HG03565 (cell line): Measurements from ENCODE around the gene GET3.

Source experiments
- ATAC-seq: cut with Tn5 transposase; IDR thresholded peaks from one replicate; pipeline ENCODE4 v1.9.1; 2021; ENCODE audit warnings: mild to moderate bottlenecking, moderate library complexity; ENCODE audit not compliant: unreplicated experiment

GET3 gene

DNA sequence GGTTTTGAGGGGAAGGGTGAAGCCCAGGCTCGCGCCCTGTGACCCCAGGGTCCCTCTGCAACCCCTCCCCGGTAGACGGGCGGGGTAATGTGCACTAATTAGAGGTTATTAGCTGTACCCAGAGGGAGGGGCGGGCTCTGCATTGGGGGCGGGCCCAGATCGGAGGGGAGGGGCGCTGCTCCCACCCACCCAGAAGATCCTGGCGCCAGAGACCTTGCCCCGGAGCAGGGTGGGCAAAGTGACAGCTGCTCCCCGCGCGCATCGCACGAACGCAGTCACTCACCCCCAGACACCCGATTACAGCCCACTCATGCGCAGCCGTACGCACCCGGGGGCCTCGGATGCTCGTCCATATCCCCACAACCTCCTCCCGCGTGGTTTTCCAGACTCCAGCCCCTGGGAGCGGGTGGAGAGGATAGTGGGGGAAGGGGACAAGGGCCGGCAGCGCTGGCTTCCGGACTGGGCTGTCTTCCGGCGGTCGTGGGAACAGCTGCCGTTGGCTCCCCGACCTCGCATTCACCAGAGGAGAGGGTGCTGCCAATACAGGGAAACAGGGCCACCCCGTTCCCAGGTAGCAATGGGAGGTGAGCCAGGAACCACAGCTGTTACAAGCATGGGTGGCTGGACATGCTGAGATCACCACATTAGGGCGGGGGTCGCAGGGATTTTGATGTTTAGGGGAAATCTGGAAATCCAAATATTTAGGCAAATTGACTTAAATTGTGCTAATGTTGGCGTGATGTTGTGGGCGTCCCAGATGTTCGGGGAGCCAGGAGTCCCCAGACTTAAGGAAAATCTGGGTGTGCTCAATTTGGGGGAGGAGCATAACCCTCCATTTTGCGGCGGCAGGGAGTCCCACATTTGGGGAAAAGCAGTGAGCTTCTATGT lies 41.0 kb downstream of the GET3 start:
- no peak for ATAC-seq

DNA sequence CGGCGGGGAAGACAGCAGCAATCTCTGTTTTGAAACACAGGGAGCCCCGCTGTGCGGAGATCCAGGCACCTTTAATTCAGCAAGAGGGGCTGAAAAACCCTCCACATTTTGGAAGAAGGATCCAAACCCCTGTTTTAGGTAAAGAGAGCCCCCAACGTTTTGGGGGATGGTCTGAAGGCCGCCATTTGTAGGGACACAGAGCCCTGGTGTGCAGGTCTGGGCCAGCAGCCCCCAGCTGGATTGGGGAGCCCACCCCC lies 41.5 kb downstream of the GET3 start:
- ATAC-seq: no peak

DNA sequence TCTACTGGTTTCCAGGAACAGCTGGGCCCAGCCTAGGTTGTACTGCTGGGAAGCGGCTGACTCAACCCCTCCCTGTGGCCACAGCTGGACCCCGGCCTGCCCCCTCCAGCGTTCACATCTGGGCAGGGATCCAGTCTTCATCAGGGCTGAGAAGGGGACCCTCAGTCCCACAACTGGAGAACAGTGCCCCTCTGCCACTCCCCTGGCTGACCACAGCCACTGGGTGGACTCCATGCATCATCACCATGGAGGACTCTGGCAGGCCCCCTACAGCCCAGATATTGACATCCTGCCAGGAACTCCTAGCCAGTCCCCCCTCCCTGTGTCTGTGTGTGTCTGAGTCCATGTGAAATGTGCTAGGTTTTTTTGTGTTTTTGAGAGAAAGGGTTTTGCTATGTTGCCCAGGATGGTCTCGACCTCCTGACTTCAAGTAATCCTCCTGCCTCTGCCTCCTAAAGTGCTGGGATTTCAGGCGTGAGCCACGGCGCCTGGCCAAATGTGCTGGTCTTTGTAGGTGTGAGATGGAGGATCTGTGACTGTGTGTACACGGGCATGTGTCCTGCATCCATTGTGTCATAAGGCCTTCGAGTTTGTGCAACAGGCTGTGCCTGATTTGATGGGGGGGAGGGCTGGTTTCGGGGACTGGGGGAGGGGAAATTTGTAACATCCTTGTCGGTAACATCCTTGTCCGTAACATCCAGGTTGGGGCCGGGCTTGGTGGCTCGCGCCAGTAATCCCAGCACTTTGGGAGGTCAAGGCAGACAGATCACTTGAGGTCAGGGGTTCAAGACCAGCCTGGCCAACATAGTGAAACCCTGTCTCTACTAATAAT lies 42.1 kb downstream of the GET3 start:
- no peak for ATAC-seq

DNA sequence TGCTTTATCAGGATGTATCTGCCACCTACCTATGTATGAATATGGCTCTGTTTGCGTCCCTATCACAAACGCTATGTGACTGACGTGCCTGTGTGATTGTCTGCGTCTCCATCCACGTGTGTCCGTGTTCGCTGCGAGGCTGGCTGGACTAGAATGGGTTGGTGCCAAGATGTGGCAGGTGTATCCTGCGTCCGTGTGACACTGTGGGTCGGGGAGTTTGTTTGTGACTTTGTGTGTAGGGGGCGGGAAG lies 44.8 kb downstream of the GET3 start:
- peak; percentile 20 for ATAC-seq

DNA sequence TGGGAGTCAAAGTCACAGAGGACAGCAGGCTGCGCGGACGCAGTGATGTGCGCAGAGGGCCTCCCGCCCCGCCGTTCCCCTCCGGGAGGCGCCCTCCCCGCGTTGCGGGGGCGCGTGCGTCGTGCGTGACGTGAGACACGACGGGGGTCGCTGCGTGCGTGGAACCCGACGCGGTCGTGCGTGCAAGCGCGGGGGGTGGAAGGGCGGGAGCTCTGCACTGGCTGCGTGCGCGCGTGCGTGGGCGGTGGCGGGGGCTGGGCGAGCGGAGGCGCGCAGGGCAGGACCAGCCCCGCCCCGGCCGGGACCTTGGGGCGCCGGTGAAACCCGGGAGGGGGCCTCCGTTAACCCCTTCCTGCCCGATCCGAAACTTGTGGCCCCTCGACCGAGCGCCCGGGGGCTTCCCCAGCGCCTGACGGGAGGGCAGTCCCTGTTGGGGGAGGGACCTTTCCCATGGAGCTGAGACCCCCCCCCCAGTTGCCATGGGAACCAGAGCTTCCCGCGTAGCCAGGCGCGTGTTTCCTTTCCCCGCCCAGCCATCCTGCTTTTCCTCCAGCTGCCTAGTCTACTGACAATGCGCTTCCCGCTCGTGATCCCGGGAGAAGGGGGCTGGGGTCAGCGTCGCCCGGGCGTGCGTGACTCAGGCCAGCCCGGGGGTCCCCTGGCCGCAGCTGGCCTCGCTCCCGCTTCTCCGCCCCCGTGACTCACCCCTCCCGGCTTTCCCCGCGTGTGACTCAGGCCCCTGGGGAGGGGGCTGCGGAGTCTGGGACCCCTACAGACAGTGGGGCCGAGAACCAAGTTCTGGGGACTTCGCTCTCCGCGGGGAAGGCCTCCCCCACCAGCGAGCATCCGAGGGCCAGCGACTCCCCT lies 45.4 kb downstream of the GET3 start:
- ATAC-seq: peak; percentile 27

DNA sequence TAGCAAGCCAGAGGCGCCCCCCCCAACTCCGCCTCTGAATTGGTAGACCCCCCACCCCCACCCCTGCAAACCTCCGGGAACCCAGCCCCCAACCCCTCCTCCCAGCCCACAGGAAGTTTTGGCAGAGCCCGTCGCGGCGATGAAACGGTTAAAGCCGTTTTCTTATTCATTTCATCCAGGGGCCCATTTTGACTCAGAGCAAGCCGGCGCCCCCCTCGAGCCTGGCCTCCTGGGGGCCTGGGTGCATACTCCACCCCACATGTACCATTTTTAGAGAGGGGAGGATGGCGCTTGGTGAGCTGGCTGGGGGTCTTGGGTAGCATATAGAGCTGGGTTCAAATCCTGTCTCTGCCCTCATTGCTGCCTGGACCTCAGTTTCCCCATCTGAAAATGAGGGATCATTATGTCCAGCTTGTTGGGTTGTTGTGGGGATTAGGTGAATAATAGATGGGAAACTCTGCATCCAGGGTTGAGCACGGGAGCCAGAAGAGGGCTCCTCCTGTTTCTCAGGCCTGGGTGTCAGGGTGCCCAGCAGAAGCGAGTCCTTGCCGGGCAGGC lies 46.1 kb downstream of the GET3 start:
- ATAC-seq: no peak

DNA sequence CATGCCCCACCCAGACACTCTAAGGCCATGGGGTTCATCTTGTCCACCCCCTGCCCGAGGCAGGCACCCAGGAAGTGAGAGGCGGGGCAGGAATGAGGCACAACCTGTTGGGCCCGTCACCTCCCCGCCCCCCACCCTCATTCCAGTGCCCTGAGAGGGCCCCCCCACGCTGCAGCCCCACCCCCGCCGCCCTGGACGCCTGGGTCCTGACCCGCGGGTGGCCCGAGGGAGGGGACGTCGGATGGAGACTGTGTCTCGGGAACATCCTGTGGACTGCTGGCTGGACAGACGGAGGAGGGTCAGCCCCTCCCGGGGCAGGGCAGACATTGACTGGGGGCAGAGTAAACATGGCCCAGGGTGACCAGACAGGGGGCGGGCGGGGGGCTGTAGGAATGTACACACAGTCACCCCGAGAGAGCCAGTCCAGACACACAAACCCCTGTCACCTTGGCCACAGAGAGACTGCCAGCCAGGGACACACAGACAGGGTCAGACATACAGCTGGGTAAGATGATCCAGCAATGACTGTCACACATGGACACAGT lies 46.6 kb downstream of the GET3 start:
- no peak for ATAC-seq

DNA sequence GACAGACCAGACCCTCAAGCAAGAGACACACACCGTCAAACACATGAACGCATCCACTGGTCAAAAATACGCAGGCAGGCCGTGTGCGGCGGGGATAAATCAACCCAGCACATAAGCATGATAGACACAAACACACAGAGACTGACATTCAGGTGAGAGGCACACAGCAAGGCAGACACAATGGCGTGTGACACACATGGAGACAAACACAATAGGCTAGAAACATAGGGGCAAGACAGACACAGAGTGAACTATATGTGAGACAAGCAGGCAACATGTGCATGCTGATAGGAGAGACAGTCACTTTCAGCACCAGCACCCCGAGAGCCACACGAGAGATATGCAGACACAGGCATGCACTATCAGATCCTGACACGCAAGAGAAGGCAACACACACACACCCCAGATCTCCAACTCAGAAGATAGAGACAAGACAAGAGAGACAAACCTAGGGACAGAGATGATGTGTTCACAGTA lies 47.1 kb downstream of the GET3 start:
- no peak for ATAC-seq

DNA sequence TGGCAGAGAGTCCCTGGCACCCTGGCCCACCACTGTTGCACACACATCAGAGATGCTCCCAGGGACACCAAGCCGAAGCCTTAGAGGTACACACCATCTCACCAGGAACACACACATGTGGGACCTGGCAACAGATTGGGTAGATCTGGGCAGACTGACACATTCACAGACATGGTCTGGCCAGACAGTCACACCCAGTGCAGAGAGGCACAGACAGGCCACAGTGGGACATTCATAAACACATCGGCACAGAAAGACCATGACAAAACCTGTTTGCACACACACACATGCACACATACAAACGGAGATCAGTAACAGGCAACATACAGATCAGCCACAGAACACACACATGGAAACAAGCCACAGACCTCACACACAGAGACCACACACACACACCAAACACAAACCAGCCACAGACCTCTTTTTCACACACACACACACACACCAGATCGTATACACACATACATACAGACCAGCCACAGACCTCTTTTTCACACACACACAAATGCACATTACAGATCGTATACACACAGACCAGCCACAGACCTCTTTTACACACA lies 47.7 kb downstream of the GET3 start:
- ATAC-seq: no peak

DNA sequence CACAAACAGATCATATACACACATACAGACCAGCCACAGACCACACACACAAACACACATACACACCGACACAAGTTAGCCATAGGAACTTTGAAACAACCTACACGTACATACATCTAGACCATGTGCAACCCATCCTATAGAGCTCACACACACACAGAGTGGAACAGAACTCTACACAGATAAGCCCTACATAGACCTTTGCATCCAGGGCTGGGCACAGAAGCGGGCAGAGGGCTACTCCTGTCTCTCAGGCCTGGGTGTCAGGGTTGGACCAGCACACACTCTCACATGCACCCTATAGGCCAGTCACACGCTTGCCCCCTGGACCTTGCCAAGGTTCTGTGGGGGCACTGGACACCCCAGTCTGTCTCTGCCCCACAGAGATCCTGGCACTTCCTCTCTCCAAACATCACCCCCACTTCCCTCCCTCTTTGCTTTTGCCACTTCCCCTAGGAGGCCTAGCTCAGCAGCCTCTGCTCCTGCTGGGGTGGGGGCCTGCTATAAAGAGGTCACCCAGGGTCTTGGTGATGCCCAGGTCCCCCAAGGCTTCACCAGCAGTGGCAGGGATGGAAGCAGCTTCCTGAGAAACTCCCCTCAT lies 48.2 kb downstream of the GET3 start:
- no peak for ATAC-seq

DNA sequence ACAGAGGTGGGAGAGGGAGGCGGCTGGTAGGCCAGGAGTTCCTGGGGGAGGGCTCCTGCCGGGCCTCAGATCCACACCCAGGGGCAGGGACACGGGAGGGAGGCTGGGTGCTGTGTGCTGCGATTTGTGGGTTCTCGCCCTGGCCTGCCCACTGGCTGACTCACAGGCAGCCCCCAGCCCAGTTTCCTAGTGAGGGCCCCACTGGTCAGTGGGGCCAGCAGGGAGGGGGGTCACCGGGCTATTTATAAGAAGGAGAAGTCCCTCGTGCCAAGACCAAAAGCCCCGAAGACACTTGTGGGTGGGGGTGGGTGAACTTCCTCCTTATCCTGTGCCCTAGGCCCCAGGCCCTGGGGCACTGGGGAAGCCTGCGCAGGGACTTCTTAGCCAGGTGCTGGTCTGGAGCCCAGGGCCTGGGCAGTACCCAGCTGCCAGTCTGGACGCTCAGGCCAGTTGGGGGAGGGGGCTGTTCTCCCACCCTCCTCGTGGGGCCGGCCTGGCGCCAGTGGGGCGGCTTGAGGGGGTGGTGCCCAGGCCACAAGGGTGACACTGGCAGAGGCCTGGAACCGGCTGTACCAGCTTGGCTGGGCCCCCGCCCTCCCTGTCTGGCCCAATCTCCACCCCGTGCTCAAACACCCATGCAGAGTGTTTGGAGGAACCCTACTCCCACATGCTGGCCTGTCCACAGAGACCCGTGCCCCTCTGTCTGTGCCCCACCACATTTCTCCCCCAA lies 49.0 kb downstream of the GET3 start:
- ATAC-seq: no peak

DNA sequence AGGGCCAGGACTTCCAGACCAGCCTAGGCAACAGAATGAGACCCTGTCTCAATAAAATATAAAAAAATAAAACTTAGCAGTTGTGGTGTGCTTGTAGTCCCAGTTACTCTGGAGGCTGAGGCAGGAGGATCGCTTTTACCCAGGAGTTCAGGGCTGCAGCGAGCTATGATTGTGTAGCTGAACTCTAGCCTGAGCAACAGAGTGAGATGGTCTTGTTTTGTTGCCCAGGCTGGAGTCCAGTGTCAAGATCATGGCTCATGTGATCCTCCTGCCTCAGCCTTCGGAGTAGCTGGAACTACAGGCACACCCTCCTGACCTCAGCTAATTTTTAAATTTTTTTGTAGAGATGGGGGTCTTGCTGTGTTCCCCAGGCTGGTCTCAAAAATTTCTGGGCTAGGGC lies 49.7 kb downstream of the GET3 start:
- no peak for ATAC-seq

DNA sequence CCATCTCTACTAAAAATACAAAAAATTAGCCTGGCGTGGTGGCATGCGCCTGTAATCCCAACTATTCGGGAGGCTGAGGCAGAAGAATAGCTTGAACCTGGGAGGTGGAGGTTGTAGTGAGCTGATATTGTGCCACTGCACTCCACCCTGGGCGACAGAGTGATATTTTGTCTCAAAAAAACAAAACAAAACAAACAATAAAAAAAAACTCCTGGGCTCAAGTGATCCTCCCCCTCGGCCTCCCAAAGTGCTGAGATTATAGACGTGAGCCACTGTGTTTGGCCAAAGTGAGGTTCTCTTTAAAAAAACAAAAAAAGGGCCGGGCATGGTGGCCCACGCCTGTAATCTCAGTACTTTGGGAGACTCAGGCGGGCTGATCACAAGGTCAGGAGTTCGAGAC lies 50.2 kb downstream of the GET3 start:
- no peak for ATAC-seq

DNA sequence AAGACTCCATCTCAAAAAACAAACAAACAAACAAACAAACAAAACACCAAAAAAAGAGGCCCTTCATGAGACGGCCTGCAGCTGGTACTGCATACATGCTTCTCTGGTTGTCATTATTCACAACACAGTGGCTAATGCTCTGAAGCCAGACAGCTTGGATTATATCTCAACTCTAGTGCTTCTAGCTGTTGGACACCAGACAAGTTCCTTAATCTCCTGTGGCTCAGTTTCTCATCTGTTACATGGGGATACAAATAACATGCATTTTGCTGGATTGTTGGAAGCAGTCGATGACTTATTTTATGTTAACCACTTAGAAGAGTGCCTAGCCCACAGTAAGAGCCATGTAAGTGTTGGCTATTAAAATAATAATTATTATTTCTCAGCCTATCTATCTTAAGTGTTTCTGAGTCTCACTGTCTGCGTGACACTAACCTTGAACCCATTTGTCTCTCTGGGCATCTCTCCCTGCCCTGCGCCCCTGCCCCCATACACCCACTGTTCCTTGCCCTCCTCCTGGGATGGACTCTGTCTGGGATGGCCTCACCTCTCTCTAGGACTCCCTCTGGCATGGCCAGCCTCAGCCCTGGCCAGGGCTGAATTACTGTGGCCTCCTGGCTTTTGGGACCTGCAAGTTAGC lies 50.9 kb downstream of the GET3 start:
- no peak for ATAC-seq

DNA sequence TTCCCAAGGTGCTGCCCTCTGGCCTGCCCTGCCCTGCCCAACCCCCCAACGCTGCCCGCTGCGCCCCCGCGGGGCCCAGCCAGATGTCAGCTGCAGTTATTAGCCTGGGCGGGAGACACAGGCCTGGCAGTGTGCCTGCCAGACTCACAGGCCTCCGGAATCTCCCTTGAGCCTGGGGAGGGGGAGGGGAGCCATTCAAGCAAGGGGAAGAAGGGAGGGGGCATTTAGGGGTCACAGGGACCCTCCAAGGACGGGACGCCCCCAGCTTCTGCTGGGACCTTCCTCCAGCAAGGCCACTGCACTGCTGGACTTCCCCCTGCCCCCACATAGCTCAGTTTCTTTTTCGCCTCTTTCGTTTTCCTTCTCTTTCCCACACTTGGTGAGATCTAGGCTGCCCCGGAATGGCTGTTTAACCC lies 51.4 kb downstream of the GET3 start:
- ATAC-seq: no peak

DNA sequence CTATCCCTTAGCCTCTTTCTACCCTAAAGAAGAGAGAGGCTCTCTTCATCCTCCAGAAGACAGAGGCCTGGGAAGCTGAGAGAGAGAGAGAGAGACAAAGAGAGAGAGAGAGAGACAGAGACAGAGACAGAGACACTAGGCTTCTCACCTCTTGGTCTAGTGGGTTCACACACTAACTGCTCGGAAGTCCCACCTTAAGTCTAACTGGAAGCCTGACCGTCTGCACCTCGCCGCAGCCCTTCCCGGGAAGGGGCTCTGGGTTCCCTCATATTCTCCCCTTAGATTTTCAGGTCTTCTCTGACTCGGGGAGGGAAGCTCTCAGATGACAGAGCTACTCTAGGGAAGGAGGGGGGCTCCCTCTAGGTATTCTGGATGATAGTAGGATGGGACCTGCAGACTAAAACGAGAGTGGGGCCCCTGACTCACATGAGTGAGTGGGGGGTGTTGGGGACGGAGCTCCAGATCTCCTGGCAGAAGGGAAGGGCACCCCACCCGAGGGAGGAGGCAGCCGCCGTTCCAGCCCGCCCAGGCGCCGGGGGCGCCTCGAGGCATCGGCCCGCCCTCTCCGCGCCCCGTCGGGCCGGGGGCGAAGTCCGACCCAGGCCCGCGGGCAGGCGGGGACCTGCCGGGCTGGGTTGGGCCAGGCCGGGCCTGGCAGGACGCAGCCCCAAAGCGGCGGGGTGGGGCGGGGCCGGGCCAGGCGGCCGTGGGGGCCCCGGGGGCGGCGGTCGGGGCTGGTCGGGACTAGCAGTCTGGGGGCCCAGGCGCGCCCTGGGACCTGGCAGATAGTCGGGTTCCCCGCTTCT lies 52.0 kb downstream of the GET3 start:
- peak; percentile 1 for ATAC-seq

DNA sequence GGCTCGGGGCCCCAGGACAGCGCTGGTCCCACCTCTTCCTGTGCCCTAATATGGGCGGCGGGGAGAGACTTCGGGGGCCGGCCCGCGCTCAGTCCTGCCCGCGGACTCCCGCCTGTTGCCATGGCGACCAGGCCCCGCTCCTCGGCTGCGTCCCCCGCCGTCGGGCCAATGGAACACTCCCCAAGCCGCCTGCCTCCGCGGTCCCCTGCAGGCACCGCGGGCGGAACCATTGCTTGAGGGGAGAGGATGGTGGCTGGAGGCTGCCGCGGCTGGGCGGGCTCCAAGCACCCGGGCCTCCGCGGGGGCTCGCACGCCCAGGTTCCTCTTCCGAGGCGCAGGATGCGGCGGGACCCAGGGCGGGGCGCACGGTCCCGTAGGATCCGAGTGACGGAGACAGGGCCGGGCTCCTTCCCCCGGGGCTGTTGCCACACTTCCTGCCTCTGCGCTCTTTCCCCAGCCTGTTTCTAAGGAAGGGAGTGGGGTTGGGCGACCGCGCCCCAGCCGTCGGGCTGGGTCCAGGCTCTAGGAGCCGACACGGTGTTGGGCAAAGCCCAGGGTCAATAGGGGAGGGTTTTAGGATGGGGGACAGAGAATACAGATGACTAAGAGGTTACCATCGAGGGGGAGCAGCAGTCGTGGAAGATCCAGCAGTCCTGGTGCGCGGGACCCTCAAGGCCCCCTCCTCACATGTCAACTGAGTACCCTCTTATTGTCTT lies 52.8 kb downstream of the GET3 start:
- ATAC-seq: peak; percentile 32
